DMS114 treated with DMSO at 0.1 percent for 48 hours (cell line): ENCODE results near the gene SEC11C.

ENCODE experiments used
- DNase-seq: peaks from one replicate; lab custom pipeline; 2025; ENCODE audit not compliant: unreplicated experiment; lab: John Stamatoyannopoulos, UW

SEC11C gene

DNA sequence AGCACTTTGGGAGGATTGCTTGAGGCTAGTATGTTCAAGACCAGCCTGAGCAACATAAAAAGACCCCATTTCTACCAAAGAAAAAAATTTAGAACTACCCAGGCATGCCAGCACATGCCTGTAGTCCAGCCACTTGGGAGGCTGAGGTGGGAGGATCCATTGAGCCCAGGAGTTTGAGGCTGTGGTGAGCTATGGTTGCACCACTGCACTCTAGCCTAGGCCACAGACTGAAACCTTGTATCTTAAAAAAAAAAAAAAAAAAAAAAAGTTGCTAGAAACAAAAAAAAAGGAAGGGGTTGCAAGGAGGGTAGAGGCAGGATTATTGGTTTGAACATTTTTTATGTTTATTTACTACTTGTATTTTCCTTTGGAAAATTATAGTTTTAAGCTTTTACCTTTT lies 4.8 kb downstream of the SEC11C start:
- DNase-seq: no peak

DNA sequence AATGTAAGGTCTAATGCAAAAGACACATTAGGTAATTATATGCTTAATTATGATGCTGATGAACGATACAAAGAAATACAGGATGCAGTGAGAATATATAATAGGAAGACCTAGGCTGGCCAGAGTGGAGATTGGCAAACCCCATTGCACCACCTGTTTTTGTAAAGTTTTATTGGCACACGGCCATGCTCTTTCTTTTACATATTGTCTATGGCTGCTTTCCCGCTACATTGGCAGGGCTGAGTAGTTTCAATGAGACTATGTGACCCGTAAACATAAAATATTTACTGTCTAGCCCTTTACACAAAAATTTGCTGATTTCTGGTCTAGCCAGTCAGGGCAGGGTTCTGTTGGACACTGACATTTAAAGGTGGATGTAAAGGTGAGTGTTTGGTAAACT lies 5.4 kb downstream of the SEC11C start:
- no peak for DNase-seq

DNA sequence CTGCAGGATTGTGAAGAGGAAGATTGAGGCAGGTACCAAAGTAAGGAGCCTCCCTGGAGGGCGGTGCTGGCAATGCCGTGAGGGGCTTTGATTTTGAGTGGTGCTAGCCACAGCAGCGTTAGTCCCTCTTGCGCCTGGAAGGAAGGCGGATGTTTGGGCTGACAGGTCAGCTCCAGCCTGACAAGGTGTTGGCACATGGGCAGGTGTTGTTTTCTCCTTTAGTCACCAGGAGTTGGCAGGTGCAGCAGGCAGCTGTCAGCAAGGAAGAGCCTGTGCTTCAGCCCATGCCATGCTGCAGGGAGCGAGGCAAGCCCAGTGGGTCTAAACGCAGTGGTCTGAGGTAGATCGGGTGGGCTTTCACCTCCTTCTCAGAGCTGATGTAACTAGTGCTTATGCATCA lies 8.5 kb downstream of the SEC11C start:
- no peak for DNase-seq

DNA sequence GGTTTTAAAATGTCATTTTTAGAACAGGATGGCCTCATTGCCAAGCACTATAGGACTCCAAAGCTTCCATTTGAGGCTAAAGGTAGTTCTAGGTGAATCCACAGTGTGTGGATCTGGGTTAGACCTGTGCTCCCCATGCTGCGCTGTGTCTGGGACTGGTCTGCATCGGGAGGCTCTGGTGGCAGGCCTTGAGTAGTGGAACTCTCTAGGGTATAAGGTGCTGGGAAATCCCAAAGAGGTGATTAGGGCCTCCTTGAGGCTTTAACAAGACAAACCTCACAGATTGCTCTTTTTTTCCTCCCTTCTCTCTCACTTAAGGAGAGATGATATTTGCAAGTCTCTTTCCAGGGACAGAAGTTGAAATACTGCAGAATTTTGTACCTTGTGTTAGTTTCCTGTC lies 9.3 kb downstream of the SEC11C start:
- no peak for DNase-seq

GRCh38 chr18:59149416-59149815 lies 9.7 kb downstream of the SEC11C start:
- DNase-seq: no peak

GRCh38 chr18:59150236-59150635 lies 10.6 kb downstream of the SEC11C start:
- DNase-seq: no peak

- DNase-seq: no peak
Measured at GRCh38 chr18:59155153-59155552, 15.5 kb downstream of the SEC11C start.

DNA sequence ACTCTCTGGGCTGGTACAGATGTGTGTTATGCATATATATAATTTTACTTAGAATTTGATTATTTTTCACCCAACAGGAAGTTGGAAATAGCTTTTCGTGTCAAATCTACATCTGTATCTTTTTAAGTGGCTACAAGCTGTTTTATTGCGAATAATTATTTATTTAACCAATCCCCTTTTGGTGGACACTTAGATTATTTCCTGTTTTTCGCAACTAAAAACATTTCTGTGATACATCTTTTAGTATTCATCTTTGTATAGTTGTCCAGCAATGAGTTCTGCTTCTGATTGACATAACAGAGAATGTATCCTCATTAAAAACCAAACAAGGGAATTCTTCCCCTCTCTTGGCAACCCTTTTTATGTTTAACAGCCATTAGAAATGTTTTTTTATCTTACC lies 16.6 kb downstream of the SEC11C start:
- no peak for DNase-seq

DNA sequence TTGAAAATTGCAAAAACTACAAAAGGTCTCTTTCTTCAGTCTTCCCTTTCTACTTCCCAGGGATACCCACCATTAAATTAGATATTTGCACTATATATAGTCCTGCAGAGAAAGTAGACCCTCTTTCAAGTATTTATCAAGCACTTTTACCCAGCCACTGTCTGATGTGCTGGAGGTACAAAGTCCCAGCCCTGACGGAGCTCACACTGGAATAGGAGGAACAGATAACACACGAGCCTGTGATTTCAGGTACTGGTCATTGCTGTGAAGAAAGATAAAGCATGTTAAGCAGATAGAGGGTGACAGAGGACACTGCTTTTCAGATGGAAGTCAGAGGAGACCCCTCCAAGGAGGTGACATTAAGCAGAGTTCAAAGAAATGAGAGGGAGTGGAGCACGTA lies 19.6 kb downstream of the SEC11C start:
- DNase-seq: no peak

- DNase-seq: no peak
Measured at GRCh38 chr18:59159986-59160385, 20.3 kb downstream of the SEC11C start.

DNA sequence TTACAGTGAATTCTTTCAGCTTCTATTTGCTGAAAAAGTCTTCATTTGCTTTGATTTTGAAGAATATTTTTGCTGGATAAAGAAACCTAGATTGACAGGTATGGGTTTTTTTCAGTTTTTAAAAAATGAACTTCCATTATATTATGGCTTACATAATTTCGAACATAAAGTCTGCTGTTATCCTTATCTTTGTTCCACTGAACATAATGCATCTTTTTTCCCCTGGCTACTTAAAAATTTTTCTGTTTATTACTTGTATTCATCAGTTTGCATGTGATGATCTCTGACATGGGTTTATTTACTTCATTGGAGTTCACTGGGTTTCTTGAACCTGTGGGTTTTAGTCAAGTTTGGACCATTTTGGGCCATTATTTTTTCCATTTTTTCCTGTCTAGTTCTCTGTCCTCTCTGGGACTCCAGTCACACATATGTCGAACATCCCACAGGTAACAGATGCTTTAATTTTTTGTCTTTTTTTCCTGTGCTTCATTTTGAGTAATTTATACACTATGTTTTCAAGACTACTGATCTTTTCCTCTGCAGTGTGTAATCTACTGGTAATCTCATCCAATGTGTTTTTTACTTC lies 33.1 kb downstream of the SEC11C start:
- no peak for DNase-seq

- DNase-seq: no peak
Measured at GRCh38 chr18:59177485-59177884, 37.8 kb downstream of the SEC11C start.

- no peak for DNase-seq
Measured at GRCh38 chr18:59180150-59180845, 40.6 kb downstream of the SEC11C start.

DNA sequence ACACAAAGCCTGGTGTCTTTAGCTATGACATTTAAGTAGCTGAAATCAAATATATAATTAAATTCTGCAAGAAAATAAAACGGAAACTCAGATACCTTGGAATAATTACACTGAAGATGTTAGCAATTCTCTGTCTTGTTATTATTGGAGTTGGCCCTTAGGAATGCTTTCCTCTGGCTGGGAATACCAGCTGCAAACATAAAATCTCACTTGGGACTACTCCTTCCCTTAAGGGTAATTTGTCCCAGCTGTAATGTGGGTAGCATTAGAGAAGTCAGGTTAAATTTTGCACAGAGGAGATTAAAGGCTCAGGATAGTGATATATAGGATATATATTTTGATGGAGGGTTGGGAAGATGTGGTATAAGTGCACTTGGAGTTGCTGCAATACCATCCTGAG lies 43.0 kb downstream of the SEC11C start:
- no peak for DNase-seq

DNA sequence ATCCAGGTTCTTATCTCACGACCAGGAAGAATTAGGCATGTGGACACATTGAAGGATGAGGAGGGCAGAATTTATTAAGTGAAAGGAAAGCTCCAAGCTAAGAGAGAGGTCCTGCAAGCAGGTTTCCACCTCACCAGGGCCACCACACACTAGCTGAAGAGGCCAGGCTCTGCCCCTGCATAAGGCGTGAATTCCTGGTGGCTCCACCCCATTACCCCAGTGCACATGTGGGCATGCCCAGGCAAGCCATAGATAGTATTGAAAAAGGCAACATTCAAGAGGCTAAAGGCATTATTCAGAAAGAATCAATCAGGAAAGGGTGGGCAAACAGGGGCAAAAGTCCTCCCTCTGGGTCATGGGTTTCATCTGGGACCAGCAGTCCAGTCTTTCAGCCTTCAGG lies 49.3 kb downstream of the SEC11C start:
- no peak for DNase-seq

GRCh38 chr18:59189746-59190145 lies 50.1 kb downstream of the SEC11C start:
- no peak for DNase-seq

GRCh38 chr18:59196161-59196725 lies 56.6 kb downstream of the SEC11C start:
- DNase-seq: no peak

DNA sequence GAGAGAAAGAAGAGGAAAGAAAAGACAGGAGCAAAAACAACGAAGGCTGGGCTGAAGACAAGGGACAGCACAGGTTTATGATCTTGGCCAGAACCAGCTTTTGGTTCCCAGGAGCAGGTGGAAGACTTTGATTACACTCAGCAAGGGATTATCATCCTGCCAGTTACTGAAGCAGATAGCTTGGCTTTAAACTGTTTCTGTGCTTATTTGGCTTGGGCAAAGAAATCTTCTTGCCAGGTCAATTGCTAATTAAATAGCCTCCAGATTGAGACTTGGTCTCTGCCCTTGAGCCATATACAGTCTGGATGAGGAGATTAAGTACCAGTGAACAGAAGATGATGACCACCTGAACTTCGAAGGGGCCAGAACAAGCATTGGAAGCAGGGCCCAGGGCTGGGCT lies 58.0 kb downstream of the SEC11C start:
- no peak for DNase-seq

DNA sequence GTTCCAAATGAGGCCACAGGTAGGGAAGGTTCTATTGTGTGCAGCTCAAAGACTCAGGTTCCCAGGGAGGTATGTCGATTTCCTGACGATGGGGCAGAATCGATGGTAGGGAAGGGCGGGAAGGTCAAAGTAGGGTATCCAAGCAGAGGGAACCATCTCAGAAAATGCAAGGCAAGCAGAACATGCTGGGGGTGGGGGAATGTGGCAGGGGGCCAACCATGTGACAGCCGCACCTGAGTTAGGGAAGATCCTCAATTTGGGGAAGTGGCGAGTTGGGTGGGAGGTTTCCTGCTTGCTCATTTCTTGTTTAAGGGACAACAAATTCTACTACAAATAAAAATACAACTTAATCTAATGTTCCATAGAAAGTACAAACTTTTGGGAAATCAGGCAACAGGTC lies 58.5 kb downstream of the SEC11C start:
- DNase-seq: no peak

DNA sequence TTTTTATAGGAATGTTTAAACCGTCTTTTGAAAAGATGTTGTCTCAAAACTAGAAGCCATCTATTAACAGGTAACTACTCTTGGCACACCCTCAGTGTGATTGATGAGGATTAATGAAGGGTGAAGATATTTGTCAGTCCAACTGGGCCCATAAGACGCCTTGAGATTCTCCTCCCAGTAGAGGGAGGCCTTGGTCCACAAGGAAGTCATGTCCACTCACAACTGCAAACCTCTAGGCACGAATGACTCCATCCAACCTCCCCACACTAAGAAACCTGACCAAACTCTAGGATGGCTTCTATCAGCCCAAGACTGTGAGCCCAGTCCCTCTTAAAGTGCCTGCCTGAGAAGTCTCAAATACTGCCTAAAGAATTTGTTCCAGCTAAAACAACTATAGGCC lies 61.1 kb downstream of the SEC11C start:
- no peak for DNase-seq

- no peak for DNase-seq
Measured at GRCh38 chr18:59202258-59202820, 62.7 kb downstream of the SEC11C start.

- DNase-seq: no peak
Measured at GRCh38 chr18:59207506-59207905, 67.8 kb downstream of the SEC11C start.
